ENCODE data around the gene EPHA2. TPM values are rescaled to one million over a fixed set of nuclear protein-coding genes. Genes with fewer than 3 reads are reported as not detected.
A peak's percentile ranks its signal among the peaks of the same experiment; 100 is the strongest.

Gene EPHA2
- total RNA-seq, 1 experiment from 2014 or later = 130 TPM

- no peaks in the 10 kb centered on the region for H3K9me3 Mint-ChIP-seq (ENCODE audit: low read depth, unreplicated experiment)
- H3K27ac Mint-ChIP-seq (ENCODE audit: unreplicated experiment) = peak overlapping the region; percentile 91
- BruUV-seq (replicated peaks) = no TSS peak
- CTCF ChIA-PET = interaction anchor here (0.9 to 1.7 kb wide), 3 partner anchors 10 to 61 kb away, joined by 3 to 6 read pairs (median 4); no protein-coding TSS in a partner anchor
- H3K27me3 Mint-ChIP-seq (ENCODE audit: unreplicated experiment) = no peaks in the 10 kb centered on the region
- peaks cover 61% of the 10 kb centered on the region for H3K4me1 Mint-ChIP-seq (ENCODE audit: low read depth, unreplicated experiment)
- DNase-seq = no peak
- TF ChIP-seq CTCF (IDR thresholded peaks at IDR 0.05; ENCODE audit: unreplicated experiment) = no peak
- H3K36me3 Mint-ChIP-seq (ENCODE audit: insufficient read depth, unreplicated experiment) = peaks cover 100% of the 10 kb centered on the region
- intact Hi-C loops (cut with micrococcal nuclease; ENCODE audit: unreplicated experiment) = no loop called here
- peak overlapping the region; percentile 71 for H3K4me3 Mint-ChIP-seq (ENCODE audit: low read depth, unreplicated experiment)
These were observed 12.8 kb downstream of the EPHA2 start for GRCh38 chr1:16143005-16143565.

GRCh38 chr1:16142383-16142995 lies 13.4 kb downstream of the EPHA2 start:
- CTCF ChIA-PET = no interaction called here
- Mint-ChIP-seq H3K9me3 (ENCODE audit: low read depth, unreplicated experiment) (no peaks in the 10 kb centered on the region), H3K36me3 (ENCODE audit: insufficient read depth, unreplicated experiment) (peaks cover 100% of the 10 kb centered on the region), H3K27ac (ENCODE audit: unreplicated experiment) (peak overlapping the region; percentile 91), H3K27me3 (ENCODE audit: unreplicated experiment) (no peaks in the 10 kb centered on the region), H3K4me1 (ENCODE audit: low read depth, unreplicated experiment) (peaks cover 61% of the 10 kb centered on the region), H3K4me3 (ENCODE audit: low read depth, unreplicated experiment) (peak overlapping the region; percentile 71)
- intact Hi-C loops (cut with micrococcal nuclease; ENCODE audit: unreplicated experiment) = no loop called here
- no peak for DNase-seq
- BruUV-seq (replicated peaks) = no TSS peak
- no peak for TF ChIP-seq CTCF (IDR thresholded peaks at IDR 0.05; ENCODE audit: unreplicated experiment)

- DNase-seq = no peak
- Mint-ChIP-seq H3K9me3 (ENCODE audit: low read depth, unreplicated experiment) (no peaks in the 10 kb centered on the region), H3K27ac (ENCODE audit: unreplicated experiment) (peak overlapping the region; percentile 91), H3K36me3 (ENCODE audit: insufficient read depth, unreplicated experiment) (peaks cover 100% of the 10 kb centered on the region), H3K4me3 (ENCODE audit: low read depth, unreplicated experiment) (peak overlapping the region; percentile 71), H3K27me3 (ENCODE audit: unreplicated experiment) (no peaks in the 10 kb centered on the region), H3K4me1 (ENCODE audit: low read depth, unreplicated experiment) (peaks cover 56% of the 10 kb centered on the region)
- CTCF ChIA-PET = no interaction called here
- TF ChIP-seq CTCF (IDR thresholded peaks at IDR 0.05; ENCODE audit: unreplicated experiment) = no peak
- no TSS peak for BruUV-seq (replicated peaks)
- intact Hi-C loops (cut with micrococcal nuclease; ENCODE audit: unreplicated experiment) = no loop called here
These were observed 14.1 kb downstream of the EPHA2 start for GRCh38 chr1:16141573-16142336.

GRCh38 chr1:16140068-16140596 lies 15.7 kb downstream of the EPHA2 start:
- TF ChIP-seq CTCF (IDR thresholded peaks at IDR 0.05; ENCODE audit: unreplicated experiment) = no peak
- DNase-seq = no peak
- Mint-ChIP-seq H3K4me1 (ENCODE audit: low read depth, unreplicated experiment) (peaks cover 47% of the 10 kb centered on the region), H3K4me3 (ENCODE audit: low read depth, unreplicated experiment) (peak overlapping the region; percentile 61), H3K27ac (ENCODE audit: unreplicated experiment) (peak overlapping the region; percentile 92), H3K36me3 (ENCODE audit: insufficient read depth, unreplicated experiment) (peaks cover 100% of the 10 kb centered on the region), H3K27me3 (ENCODE audit: unreplicated experiment) (no peaks in the 10 kb centered on the region), H3K9me3 (ENCODE audit: low read depth, unreplicated experiment) (no peaks in the 10 kb centered on the region)
- intact Hi-C loops (cut with micrococcal nuclease; ENCODE audit: unreplicated experiment) = no loop called here
- BruUV-seq (replicated peaks) = no TSS peak
- CTCF ChIA-PET = interaction anchor here (1.2 kb wide), 1 partner anchor 48 kb away, joined by 4 read pairs; no protein-coding TSS in a partner anchor
